HepG2 (cell line): ENCODE results near the gene TRIM15. TPM values are rescaled to one million over a fixed set of nuclear protein-coding genes. Genes with fewer than 3 reads are reported as not detected.

Experiments used
- ATRX ChIP-seq: sonication (generic); formaldehyde crosslinking; IDR thresholded peaks from 2 replicates; pipeline ENCODE4 v1.4.0; 2020; ENCODE audit warnings: missing genetic modification reagents, borderline replicate concordance
- CTCF ChIP-seq: sonication (generic); formaldehyde crosslinking; IDR thresholded peaks from 2 replicates; pipeline ENCODE4 v1.5.0; 2020; ENCODE audit warnings: mild to moderate bottlenecking, missing genetic modification reagents, moderate library complexity
- GLMP ChIP-seq: sonication (generic); formaldehyde crosslinking; IDR thresholded peaks from 2 replicates; pipeline ENCODE4 v1.9.0; 2021; ENCODE audit warnings: missing genetic modification reagents, mild to moderate bottlenecking, borderline replicate concordance
- HMG20B ChIP-seq: conservative IDR thresholded peaks from 2 replicates; pipeline ENCODE4 v1.6.1; 2016; ENCODE audit warnings: missing genetic modification reagents, missing compliant biosample characterization
- IRF1 ChIP-seq: sonication (generic); formaldehyde crosslinking; IDR thresholded peaks from 2 replicates; pipeline ENCODE4 v1.4.0; 2020; ENCODE audit warnings: low read depth, mild to moderate bottlenecking, missing genetic modification reagents
- KAT8 ChIP-seq: IDR thresholded peaks from 2 replicates; pipeline ENCODE4 v1.6.1; 2016; ENCODE audit warnings: missing genetic modification reagents, missing compliant biosample characterization
- KLF12 ChIP-seq: sonication (generic); formaldehyde crosslinking; IDR thresholded peaks from 2 replicates; pipeline ENCODE4 v1.4.0; 2020; ENCODE audit warnings: missing genetic modification reagents, borderline replicate concordance
- MYNN ChIP-seq: sonication (generic); formaldehyde crosslinking; IDR thresholded peaks from 2 replicates; pipeline ENCODE4 v1.4.0; 2020; ENCODE audit warnings: mild to moderate bottlenecking, low read depth, missing genetic modification reagents
- NFYB ChIP-seq: sonication (generic); formaldehyde crosslinking; IDR thresholded peaks from 2 replicates; pipeline ENCODE4 v1.4.0; 2020; ENCODE audit warnings: missing genetic modification reagents
- NR2C2 ChIP-seq: sonication (generic); formaldehyde crosslinking; IDR thresholded peaks from 2 replicates; pipeline ENCODE4 v1.4.0; 2020; ENCODE audit warnings: missing genetic modification reagents, mild to moderate bottlenecking, moderate library complexity, borderline replicate concordance
- PHF8 ChIP-seq: sonication (generic); formaldehyde crosslinking; IDR thresholded peaks from 2 replicates; pipeline ENCODE4 v1.5.0; 2020; ENCODE audit warnings: missing genetic modification reagents
- TBL1XR1 ChIP-seq: fragments of 150-350 bp; IDR thresholded peaks from 2 replicates; pipeline ENCODE4 v1.6.1; 2014; ENCODE audit warnings: borderline replicate concordance, low read length; ENCODE audit not compliant: partially characterized antibody
- ZC3H13 ChIP-seq: sonication (generic); formaldehyde crosslinking; IDR thresholded peaks from 2 replicates; pipeline ENCODE4 v1.8.1; 2023; ENCODE audit warnings: mild to moderate bottlenecking, missing genetic modification reagents, moderate library complexity
- ZMAT3 ChIP-seq: sonication (generic); formaldehyde crosslinking; conservative IDR thresholded peaks from 2 replicates; pipeline ENCODE4 v1.7.0; 2021; ENCODE audit warnings: missing genetic modification reagents
- ZNF142 ChIP-seq: sonication (generic); formaldehyde crosslinking; IDR thresholded peaks from 2 replicates; pipeline ENCODE4 v1.4.0; 2020; ENCODE audit warnings: missing genetic modification reagents
- ZNF550 ChIP-seq: sonication (generic); formaldehyde crosslinking; IDR thresholded peaks from 2 replicates; pipeline ENCODE4 v1.4.0; 2020; ENCODE audit warnings: mild to moderate bottlenecking, missing genetic modification reagents, borderline replicate concordance
- ZNF746 ChIP-seq: sonication (generic); formaldehyde crosslinking; IDR thresholded peaks from 2 replicates; pipeline ENCODE4 v1.8.0; 2022; ENCODE audit warnings: mild to moderate bottlenecking, missing genetic modification reagents
- ZNF749 ChIP-seq: sonication (generic); formaldehyde crosslinking; IDR thresholded peaks from 2 replicates; pipeline ENCODE4 v1.8.0; 2022; ENCODE audit warnings: mild to moderate bottlenecking, missing genetic modification reagents, moderate library complexity, borderline replicate concordance
- polyA plus RNA-seq, 8 experiments: library from polyadenylated mRNA; depleted of rRNA in 3 of 8; stranded (reverse) in 7 of 8; unstranded in 1 of 8; fragments of >200 nt; fragmentation: Illumina TruSeq in 4 of 8; extraction: Trizol in 4 of 8; gene quantifications; 2 replicates each; pipeline versions ENCODE4 v1.2.1 to v1.2.3, GENCODE V29; 2011 to 2016; ENCODE audit warnings: low read depth in 4 of 8, missing spikeins in 1 of 8, mixed read lengths in 1 of 8; ENCODE audit not compliant: insufficient read depth in 1 of 8
- total RNA-seq, 5 experiments: library from RNA; depleted of rRNA; stranded (reverse); fragments of >200 nt; fragmentation: Illumina TruSeq; extraction: Trizol; gene quantifications; 2 replicates each; pipeline ENCODE4 v1.2.3, GENCODE V29; 2016; ENCODE audit warnings: low read depth in 1 of 5

The TRIM15 gene
- total and polyA plus RNA-seq, 2 of the 13 experiments (the other 11 are each of a cell fraction or from before 2014, with no cell fraction given): 35.1 to 38.2 TPM

- no peak for TF ChIP-seq CTCF (CRISPR knock-in tag)
- no peak; the same call in 1 of the 2 replicates for TF ChIP-seq KAT8 (CRISPR knock-in tag)
- TF ChIP-seq ATRX (CRISPR knock-in tag): peak; percentile 46; the same call in 1 of the 2 replicates
- TF ChIP-seq ZC3H13: peak; percentile 67; the same call in 1 of the 2 replicates
- no peak for TF ChIP-seq GLMP (CRISPR knock-in tag)
- TF ChIP-seq HMG20B (CRISPR knock-in tag): no peak; the same call in 1 of the 2 replicates
- TF ChIP-seq ZNF749 (CRISPR knock-in tag): no peak
- peak; percentile 15; the same call in 1 of the 2 replicates for TF ChIP-seq ZNF142 (CRISPR knock-in tag)
- peak; percentile 14; the same call in 1 of the 2 replicates for TF ChIP-seq PHF8
- no peak for TF ChIP-seq ZNF746 (CRISPR knock-in tag)
- 0 out of 2 replicates have a peak, but pooled peaks have one; percentile 28 for TF ChIP-seq KLF12 (CRISPR knock-in tag)
- peak; percentile 19; the same call in 1 of the 2 replicates for TF ChIP-seq NR2C2 (CRISPR knock-in tag)
- TF ChIP-seq ZNF550: no peak
- 0 out of 2 replicates have a peak, but pooled peaks have one; percentile 13 for TF ChIP-seq MYNN (CRISPR knock-in tag)
- peak; percentile 8; the same call in 1 of the 2 replicates for TF ChIP-seq IRF1
- TF ChIP-seq TBL1XR1: no peak
- TF ChIP-seq NFYB (CRISPR knock-in tag): no peak
- TF ChIP-seq ZMAT3 (CRISPR knock-in tag): peak; percentile 15; the same call in 1 of the 2 replicates
These were observed 50.3 kb downstream of the TRIM15 start (continued) for GRCh38 chr6:30213667-30213956.
